HG03442 (cell line): ENCODE data around the gene DDX1.
"Not testable (repeated sequence)": the region's sequence is repeated elsewhere in the genome, so short reads cannot be mapped to it uniquely, and the experiment has no call there.

ENCODE experiments used
- ATAC-seq: cut with Tn5 transposase; IDR thresholded peaks from one replicate; pipeline ENCODE4 v1.9.1; 2021; ENCODE audit warnings: mild to moderate bottlenecking, moderate library complexity; ENCODE audit not compliant: unreplicated experiment

Gene DDX1

GRCh38 chr2:15672961-15673918, 81.6 kb downstream of the DDX1 start:
- ATAC-seq, result no peak

GRCh38 chr2:15673919-15674636, 82.4 kb downstream of the DDX1 start:
- no peak for ATAC-seq

GRCh38 chr2:15674637-15675455, 83.2 kb downstream of the DDX1 start:
- ATAC-seq, result no peak

- ATAC-seq, result no peak
Measured at GRCh38 chr2:15675456-15676195, 84.0 kb downstream of the DDX1 start.

- no peak for ATAC-seq
Measured at GRCh38 chr2:15677141-15677843, 85.6 kb downstream of the DDX1 start.

- no peak for ATAC-seq
Measured at GRCh38 chr2:15678346-15678745, 86.7 kb downstream of the DDX1 start.

GRCh38 chr2:15678909-15679308, 87.2 kb downstream of the DDX1 start:
- no peak for ATAC-seq

- ATAC-seq, result no peak
Measured at GRCh38 chr2:15679386-15679924, 87.8 kb downstream of the DDX1 start.

- ATAC-seq, result not testable (repeated sequence)
Measured at GRCh38 chr2:15680132-15680531, 88.5 kb downstream of the DDX1 start.
